H4 (cell line): Measurements from ENCODE around the gene KLK14. TPM values are rescaled to one million over a fixed set of nuclear protein-coding genes. Genes with fewer than 3 reads are reported as not detected.

Experiments
- DNase-seq: peaks from one replicate; pipeline ENCODE4 v3.0.0-alpha.2; 2015; ENCODE audit warnings: low spot score
- total RNA-seq: library from RNA; depleted of rRNA; stranded (reverse); fragments of >200 nt; shearing (Covaris generic); gene quantifications from 2 replicates; pipeline ENCODE4 v1.2.3, GENCODE V29; 2014

Gene KLK14
- total RNA-seq, 1 experiment from 2014 or later = not detected

- peak; percentile 100 for DNase-seq
Measured at GRCh38 chr19:51108066-51108804, 25.5 kb upstream of the KLK14 start, which contains the start of gene CTU1. Gene CTU1, minus strand, starts transcription at chr19:51108409. Its CDS starts 3,840 bp downstream, at chr19:51104569.

GRCh38 chr19:51107406-51108065 is 24.8 kb upstream of the KLK14 start:
- DNase-seq = no peak

GRCh38 chr19:51103926-51104341 is 21.2 kb upstream of the KLK14 start:
- DNase-seq = no peak

GRCh38 chr19:51102991-51103390 is 20.3 kb upstream of the KLK14 start:
- no peak for DNase-seq

- no peak for DNase-seq
Measured at GRCh38 chr19:51101171-51101865, 18.6 kb upstream of the KLK14 start.

- DNase-seq = no peak
Measured at GRCh38 chr19:51100601-51101000, 17.9 kb upstream of the KLK14 start.

- DNase-seq = no peak
Measured at GRCh38 chr19:51099047-51099382, 16.3 kb upstream of the KLK14 start.

GRCh38 chr19:51098365-51099046 is 15.8 kb upstream of the KLK14 start:
- DNase-seq = no peak

GRCh38 chr19:51097796-51098195 is 15.1 kb upstream of the KLK14 start:
- DNase-seq = no peak

GRCh38 chr19:51097166-51097738 is 14.6 kb upstream of the KLK14 start:
- DNase-seq = peak; percentile 50

- DNase-seq = no peak
Measured at GRCh38 chr19:51096473-51097165, 13.9 kb upstream of the KLK14 start.

- DNase-seq = no peak
Measured at GRCh38 chr19:51094696-51095279, 12.1 kb upstream of the KLK14 start.

- no peak for DNase-seq
Measured at GRCh38 chr19:51093510-51094345, 11.0 kb upstream of the KLK14 start.

- no peak for DNase-seq
Measured at GRCh38 chr19:51093101-51093500, 10.4 kb upstream of the KLK14 start.

- no peak for DNase-seq
Measured at GRCh38 chr19:51091895-51092873, 9.5 kb upstream of the KLK14 start.

- DNase-seq = no peak
Measured at GRCh38 chr19:51091126-51091525, 8.4 kb upstream of the KLK14 start.

GRCh38 chr19:51090471-51090870 is 7.8 kb upstream of the KLK14 start:
- DNase-seq = no peak

- DNase-seq = no peak
Measured at GRCh38 chr19:51089786-51090185, 7.1 kb upstream of the KLK14 start.
